Upper lobe of left lung (tissue), 4 donors: ENCODE measurements around the gene ADCY5.

Experiments used
- CTCF ChIP-seq, 6 experiments: fragments of 450-650 bp in 4 of 6; fragments of 200-600 bp in 2 of 6; sonication (generic) in 2 of 6; IDR thresholded peaks; one replicate each; pipeline ENCODE4 v1.5.1; 2016 to 2019; ENCODE audit warnings: antibody characterized with exemption in 6 of 6
- POLR2A ChIP-seq, 4 donors: fragments of 450-650 bp; IDR thresholded peaks; one replicate each; pipeline ENCODE4 v1.5.1; 2016 to 2017; ENCODE audit warnings: antibody characterized with exemption in 4 of 4, mild to moderate bottlenecking in 2 of 4

GRCh38 chr3:123419181-123419849 lies 29.6 kb downstream of the ADCY5 start:
- TF ChIP-seq POLR2A (IDR thresholded peaks at IDR 0.05) (no peak), CTCF (IDR thresholded peaks at IDR 0.05) (no peak)
